SKM-1 treated with dmso at 0.1 percent for 144 hours (cell line): ENCODE results near the gene MAP2K5.

Experiments
- DNase-seq: peaks from one replicate; lab custom pipeline; 2025; ENCODE audit not compliant: unreplicated experiment; lab: John Stamatoyannopoulos, UW

MAP2K5 gene

DNA sequence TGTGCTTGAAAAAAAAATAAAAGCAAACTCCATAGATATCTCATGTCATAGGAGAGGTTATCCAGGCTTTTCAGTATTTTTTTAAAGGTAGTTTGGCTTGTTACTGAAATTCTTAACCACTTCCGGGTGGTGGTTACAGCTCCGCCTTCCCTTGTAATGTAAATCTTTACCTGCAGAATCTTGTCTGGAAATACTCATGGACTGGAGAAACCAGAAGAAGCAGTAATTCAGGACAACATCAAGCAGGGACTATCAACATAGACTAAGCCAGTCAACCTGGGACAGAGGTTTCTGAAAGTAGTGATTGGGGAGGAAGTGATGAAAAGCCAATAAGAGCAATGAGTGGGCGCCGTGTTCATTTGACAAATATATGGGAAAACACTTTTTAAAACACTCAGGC is 203.9 kb downstream of the MAP2K5 start:
- no peak for DNase-seq

- no peak for DNase-seq
Observed at GRCh38 chr15:67747921-67748320, 205.4 kb downstream of the MAP2K5 start.

DNA sequence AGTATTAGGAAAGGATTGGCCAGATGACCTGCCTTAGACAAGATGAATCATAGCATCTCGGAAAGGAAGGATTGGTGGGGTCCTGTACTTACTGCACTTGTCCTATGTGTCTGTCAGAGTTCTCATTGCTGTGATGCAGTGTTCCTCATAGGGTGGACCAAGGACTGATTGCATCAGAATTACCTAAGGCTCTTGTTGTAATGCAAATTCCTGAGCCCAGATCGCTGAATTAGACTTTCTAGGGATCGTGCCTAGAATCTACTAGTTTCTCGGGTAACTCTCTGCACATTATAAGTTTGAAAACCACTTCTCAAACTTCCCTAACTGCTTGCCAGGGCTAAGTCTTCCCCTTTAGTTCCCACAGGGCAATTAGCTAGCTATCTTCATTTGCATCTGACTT is 207.9 kb downstream of the MAP2K5 start:
- DNase-seq, result no peak

- DNase-seq, result peak; percentile 16
Observed at GRCh38 chr15:67753891-67754290, 211.4 kb downstream of the MAP2K5 start.

DNA sequence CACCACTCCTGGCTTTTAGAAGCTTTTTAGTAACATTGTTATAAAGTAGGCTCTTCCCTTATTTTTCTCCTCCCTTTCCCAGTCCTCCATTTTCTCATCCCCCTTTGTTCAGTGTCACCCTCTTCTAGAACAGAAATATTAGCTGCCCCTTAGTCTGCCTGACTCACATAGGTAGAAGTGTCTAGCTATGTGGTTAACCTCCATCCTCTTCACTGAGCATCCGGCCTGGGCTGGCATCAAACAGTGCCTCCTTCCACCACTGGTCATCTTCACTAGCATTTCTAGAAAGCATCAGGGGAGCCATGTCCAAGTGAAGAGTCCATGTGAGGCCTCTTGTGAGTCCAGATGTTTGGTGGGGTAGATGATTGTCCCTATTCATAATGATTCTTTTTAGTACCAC is 212.8 kb downstream of the MAP2K5 start:
- no peak for DNase-seq

DNA sequence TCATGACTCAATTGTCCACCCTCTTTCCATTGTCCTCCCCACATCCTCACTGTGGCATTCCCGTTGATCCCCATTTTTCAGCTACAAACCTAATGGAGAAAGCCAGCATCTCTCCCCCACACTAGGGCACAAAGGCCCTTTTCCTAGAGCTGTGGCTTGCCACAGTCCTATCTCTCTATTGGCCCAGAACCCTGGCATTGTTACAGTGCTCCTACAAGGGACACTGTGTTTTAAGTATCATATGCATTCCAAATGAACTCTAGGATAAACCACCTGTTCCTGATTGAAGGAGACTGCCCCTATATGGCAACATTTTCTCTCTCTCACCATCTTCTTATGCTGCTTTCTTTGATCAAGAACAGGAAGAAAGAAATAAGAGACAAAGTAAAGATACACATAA is 213.4 kb downstream of the MAP2K5 start:
- DNase-seq, result no peak

GRCh38 chr15:67758619-67759300 is 216.3 kb downstream of the MAP2K5 start:
- no peak for DNase-seq

DNA sequence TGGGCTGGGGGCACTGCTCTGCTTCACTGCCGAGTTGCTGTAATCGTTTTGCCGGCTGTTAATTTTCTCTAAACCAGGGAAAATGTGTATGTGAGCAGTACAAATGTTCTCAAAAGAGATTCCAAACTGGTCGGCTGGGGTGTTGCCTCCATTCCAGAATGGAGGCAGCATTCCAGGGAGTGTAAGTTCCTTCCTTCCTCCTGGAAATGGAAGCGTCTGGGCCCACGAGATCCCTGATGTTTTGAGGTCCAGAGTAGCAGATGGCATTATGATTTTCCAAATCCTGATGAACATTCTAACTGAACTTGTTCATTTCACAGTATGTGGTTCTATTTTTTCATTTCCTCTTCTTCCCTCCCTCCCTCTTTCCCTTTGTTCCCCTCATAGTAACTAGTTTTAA is 218.4 kb downstream of the MAP2K5 start:
- DNase-seq, result no peak

- no peak for DNase-seq
Observed at GRCh38 chr15:67761343-67761742, 218.8 kb downstream of the MAP2K5 start.

- DNase-seq, result no peak
Observed at GRCh38 chr15:67762610-67763368, 220.3 kb downstream of the MAP2K5 start.

GRCh38 chr15:67765701-67766100 is 223.2 kb downstream of the MAP2K5 start:
- DNase-seq, result no peak

- DNase-seq, result no peak
Observed at GRCh38 chr15:67766968-67767367, 224.5 kb downstream of the MAP2K5 start.

GRCh38 chr15:67768313-67768977 is 225.9 kb downstream of the MAP2K5 start:
- DNase-seq, result no peak

GRCh38 chr15:67769497-67770357 is 227.2 kb downstream of the MAP2K5 start:
- DNase-seq, result no peak

DNA sequence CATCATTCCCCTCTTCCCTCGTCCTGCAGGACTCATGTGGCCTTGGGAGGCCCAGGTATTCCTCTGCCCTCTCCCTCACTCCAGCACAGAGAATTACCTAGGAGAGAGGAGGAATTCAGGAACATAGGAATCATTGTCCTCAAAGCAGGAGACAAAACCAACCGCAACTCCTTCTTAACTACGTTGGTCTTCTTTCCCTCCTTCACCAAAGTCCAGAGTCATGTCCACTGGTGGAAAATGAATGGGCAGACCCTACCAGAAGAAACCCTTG is 227.8 kb downstream of the MAP2K5 start:
- DNase-seq, result no peak

- no peak for DNase-seq
Observed at GRCh38 chr15:67771189-67771800, 228.8 kb downstream of the MAP2K5 start.

- no peak for DNase-seq
Observed at GRCh38 chr15:67774626-67775025, 232.1 kb downstream of the MAP2K5 start.

- no peak for DNase-seq
Observed at GRCh38 chr15:67775250-67775649, 232.7 kb downstream of the MAP2K5 start.

DNA sequence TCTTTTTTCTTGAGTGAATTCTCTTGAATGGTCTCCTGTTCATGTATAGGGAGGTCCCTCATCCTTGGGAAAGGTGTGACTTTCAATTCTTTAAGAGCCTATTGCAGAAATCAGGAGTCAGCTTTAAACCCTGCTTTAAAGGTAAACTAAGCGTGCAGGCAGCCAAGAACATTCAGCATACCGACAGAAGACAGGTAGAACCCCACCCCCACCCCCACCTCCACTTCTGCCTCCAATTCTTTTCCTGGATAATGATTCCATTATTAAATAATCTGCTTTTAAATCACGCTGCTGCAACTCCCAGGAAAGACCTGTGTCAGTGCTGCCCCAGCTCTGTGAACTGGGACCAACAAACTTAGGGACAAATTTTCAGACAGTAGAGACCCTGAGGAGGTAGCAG is 233.5 kb downstream of the MAP2K5 start:
- DNase-seq, result no peak

DNA sequence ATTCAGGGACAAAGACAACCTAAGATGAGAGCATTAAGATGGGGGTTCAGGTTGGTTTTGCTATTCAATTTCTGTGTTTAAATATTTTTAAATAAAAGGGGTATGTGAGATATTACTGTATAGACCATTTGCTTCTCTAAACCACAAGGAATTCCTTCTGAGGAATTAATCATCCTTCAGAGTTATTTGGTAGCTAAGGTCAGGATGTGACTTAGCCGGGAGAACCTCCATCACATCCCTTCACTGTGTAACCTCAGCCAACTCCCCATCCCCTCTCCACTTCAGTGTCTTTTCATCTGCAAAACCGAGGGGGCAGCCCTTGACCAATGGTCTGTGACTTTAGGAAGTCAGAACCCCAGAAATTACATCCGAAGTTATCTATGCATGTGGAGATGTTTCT is 234.1 kb downstream of the MAP2K5 start:
- DNase-seq, result no peak

GRCh38 chr15:67777071-67777470 is 234.6 kb downstream of the MAP2K5 start:
- no peak for DNase-seq
